Islet precursor cell (in vitro differentiated cells): ENCODE results near the gene PTPN1.
"Not testable (repeated sequence)": the region's sequence is repeated elsewhere in the genome, so short reads cannot be mapped to it uniquely, and the experiment has no call there.

ENCODE experiments used
- DNase-seq: peaks from one replicate; pipeline ENCODE4 v3.0.0-alpha.2; 2018

Gene PTPN1

DNA sequence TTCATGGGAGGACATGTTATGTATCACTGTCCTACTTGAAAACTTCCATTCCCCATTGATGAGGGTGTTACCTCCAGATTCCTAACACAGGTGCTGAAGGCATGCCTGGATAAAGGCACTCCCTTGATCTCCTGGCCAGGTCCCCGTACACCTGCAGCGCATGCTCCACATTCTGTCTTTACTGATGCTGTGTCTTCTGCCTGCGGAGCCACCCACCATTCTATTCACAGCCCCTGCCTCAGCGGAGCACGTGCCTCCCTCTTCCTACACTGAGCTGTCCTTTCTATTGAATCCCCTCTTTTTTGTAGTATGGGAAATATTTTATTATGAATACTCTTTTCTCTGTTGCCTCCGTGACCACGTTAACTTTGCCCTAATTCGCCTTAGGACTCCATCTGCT, 25.0 kb downstream of the PTPN1 start:
- DNase-seq = no peak

DNA sequence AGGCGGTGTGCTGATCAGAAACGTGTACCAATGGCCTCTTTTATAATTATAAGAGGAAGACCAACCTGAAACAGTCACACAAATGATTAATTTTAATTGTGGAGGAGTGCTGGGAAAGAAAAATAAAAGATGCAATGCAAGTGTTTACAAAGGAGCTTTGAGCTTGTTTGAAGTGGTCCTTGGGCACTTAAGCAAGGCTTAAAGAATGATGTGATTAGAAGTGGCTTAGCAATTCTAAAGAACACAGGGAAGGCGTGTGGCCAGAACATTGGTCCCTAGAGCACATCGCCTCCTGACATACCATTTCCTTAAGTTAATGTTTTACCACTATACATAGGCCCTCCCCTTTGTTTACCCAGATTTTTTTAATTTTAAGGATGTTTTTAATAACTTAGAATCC, 26.1 kb downstream of the PTPN1 start:
- DNase-seq = no peak

DNA sequence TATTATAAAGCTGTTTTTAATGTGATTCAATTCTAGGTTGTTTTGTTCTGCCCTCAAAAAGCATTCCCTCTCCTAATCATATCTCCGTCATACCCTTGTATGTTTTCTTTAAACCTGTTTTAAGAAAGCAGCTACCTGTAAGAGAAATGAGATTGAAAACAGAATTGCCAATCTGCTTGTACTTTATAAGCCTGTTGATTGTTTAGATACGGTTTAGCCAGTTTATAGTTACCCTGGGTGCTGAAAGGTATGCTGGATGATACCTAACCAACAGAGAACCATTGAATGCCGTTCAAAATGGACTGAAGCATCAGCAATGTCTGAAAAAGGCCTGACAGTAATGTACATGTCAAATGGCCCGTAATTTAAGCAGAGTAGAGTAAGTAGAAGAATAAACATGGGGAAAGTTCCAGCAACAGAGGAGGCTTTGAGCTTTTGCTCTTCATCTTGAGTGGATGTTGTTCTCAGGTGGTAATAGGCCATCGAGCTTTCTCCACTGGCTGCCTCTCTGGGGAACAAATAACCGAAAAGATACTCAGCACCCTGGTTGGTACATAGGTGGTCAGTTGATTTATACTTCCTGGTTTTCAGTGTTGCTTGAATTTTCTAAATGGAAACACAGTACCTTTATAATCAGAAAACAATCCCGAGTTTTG, 27.5 kb downstream of the PTPN1 start:
- no peak for DNase-seq

DNA sequence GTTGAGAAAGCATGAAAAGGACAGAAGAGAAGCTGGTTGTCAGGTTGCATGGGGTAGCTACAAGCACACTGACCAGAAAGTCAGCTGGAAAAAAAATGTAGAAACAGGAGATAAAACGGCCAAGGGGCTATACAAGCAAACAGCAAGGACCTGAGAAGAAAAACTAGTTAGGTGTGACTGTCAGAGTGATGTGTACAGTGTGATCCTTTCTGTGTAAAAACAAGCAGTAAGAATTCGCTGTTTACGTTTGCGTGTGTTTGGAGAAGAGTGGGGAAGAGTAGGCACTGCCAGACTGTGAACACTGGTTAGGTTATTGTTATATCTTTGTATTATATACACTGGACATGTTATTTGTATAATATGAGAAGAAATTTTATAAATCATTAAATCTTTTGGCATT, 28.1 kb downstream of the PTPN1 start:
- DNase-seq = no peak

DNA sequence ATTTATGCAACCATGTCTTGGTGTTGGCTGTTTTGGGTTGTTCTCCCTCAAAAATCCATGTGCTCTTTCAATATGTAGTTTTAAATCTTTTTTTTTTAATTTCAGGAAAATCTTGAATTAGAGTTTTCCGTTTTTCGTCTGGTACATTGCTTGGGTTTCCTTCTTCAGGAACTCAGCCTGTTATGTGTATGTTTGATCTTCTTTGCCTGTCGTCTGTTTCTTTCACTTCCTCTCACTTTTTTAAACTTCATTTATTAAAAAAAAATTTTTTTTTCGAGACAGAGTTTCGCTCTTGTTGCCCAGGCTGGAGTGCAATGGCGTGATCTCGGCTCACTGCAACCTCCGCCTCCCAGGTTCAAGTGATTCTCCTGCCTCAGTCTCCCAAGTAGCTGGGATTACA, 29.6 kb downstream of the PTPN1 start:
- not testable (repeated sequence) for DNase-seq

DNA sequence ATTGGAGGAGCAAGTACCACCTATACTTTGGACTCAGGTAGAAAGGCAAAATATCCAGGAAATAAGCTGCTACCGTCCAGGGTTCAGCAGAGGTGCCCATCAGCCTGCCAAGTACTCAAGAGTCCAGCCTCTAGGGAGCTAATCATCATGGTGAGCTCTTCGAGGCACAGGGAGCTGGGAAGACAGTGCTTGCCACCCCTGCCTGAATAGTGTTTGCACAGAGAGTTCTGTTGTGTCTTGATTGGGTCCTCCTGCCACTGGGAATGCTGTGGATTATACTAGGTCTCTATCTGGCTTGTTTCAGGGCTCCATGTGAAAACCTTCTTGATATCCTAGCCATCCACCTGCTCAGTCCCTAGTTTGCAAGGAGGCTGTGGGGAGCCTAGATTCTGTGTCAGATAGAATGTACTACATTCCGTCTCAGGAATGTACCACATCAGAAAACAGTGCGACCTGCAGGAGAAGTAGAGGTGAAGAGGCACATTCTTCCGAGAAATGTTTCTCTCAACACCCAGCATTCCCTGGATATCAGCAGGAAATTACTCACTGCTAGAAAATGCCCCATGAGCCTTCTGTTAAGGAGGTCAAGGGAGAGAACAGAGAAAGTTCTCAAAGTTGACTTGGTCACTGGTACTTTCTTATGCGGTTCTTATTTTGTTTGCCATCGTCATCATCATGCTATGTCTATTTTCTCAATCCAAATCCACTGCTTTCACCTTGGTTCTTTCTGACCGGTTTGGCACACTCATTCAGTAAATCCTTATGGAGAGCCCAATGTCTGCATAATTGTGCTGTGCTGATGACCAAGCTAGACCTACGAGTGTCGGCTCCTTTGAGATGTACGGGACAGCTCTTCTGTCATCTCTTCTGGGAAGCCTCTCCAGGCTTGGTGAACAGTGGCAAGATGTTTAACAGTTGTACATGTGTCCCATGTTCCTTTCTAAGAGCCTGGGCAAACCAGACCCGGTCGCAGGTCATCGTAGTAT, 30.7 kb downstream of the PTPN1 start:
- peak; percentile 93 for DNase-seq

DNA sequence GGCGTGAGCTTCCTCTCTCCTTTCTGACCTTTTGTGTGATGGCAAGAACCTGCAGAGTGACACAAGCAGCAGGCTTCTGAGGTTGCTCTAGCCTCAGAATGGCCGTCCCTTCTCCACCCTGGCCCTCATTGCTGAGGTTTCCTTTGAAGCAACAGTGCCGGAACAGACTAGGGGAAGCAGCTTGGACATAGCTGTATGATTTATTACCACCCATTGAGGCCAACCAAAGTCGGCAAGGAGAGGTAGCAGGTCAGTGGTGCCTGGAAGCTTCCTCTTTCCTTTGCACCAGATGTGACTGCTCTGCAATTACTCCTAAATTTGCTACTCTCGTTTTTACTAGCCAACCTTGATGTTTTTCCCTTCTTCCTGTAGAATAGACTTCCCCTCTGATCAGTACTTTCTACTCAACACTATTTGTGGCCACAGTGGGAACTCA, 31.4 kb downstream of the PTPN1 start:
- no peak for DNase-seq

DNA sequence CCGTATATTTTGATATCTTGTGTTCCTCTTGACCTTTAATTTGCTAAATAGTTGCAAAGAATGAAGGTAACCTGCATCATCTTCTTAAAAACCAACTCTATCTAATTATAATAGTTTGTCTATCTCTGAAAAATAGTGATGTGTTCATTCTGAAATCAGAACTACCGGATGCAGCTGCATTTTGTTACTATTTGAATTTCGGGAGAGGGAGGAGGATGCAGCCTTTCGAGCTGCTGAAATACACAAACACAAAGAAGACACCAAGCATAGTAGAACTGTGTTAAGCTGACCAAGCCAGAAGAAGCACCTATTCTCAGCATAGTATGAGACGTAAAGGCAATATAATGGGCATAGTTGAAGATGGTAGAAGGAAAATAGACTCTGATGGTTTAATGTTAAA, 33.1 kb downstream of the PTPN1 start:
- DNase-seq = no peak

DNA sequence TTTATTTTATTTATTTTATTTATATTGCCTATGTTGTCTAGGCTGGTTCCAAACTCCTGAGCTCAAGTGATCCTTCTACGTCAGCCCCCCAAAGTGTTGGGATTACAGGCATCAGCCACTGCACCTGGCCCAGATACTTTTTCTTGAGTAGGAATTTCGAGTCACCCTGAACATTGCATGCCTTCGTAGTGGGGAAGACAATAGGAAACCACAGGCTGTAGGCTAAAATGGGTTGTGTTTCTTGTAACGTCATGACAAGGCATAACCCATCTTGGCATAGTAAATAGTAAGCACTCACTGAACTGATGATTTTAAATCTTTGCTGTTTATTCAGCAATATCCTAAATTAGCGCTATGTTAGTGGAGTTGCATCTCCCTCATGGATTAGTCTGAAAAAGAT, 34.9 kb downstream of the PTPN1 start:
- no peak for DNase-seq

DNA sequence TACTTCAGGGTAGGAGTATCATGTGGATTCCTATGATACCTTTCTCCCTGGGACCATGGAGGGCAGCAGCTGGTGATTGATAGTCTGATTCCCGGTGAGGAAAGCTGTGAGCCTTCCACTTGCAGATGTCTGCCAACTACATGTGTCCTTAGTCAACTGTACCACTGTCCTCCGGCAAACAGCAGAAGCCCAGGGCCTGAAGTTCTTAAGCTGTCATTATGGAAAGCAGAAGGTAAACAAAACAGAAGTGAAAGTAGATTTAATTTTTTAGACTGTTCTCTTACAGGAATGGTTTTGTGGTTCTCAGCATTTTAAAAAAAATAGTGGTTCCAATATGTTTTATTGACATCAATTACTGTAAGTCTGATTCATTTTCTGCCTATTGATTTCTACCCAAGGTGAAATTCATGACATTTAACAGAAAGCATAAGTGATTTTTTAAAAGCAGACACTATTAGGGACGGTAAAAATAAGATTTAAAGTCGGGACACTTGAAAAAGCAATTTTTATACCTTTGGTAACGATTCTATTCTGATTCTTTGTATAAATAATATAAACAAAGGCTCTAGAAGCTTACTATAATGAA, 36.6 kb downstream of the PTPN1 start:
- no peak for DNase-seq

DNA sequence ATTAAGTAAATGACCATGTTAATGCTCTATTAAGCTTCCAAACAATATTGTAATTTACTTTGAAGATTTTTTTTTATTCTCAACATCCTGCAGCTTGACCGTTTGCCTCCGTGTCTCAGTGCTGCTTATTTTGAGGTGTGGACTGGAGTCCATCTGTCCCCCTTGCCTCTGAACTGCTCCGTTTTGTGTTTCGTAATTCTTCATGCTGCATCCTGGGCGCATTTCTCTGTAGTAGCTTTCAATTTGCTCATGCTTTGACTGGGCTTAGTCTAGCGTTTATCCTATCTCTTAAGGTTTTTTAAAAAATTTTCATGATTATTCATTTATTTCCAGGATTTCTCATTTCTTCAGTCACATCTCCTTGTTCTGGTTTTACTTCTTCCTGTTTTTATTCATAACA, 37.8 kb downstream of the PTPN1 start:
- DNase-seq = no peak

DNA sequence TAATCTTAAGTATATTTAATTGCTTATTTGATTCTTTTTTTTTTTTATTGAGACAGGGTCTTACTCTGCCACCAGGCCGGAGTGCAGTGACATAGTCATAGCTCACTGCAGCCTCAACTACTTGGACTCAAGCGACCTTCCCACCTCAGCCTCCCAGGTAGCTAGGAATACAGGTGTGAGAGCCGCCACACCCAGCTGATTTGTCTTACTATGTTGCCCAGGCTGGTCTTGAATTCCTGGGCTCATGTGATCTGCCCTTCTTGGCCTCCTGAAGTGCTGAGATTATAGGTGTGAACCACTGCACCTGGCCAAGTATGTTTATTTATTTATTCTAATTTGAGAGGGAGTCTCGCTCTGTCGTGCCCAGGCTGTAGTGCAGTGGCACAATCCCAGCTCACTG, 38.2 kb downstream of the PTPN1 start:
- DNase-seq = no peak

DNA sequence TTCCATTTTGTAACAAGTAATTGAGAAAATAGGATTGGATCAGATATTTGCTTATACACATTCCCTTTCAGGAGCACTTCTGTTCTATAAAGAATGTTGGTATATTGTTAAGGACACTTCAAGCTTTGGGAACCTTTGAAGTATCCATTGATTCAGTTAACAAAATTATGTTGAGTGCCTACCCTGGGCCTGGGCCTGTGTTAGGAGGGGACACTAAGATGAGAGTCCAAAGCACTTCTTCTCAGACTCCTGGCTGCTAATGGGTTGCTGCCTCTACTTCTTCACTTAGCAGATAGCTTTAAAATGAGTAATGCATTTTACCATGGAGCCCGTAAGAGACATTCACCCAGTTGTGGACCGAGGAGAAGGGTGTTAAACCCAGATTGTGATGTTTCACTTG, 40.3 kb downstream of the PTPN1 start:
- no peak for DNase-seq

DNA sequence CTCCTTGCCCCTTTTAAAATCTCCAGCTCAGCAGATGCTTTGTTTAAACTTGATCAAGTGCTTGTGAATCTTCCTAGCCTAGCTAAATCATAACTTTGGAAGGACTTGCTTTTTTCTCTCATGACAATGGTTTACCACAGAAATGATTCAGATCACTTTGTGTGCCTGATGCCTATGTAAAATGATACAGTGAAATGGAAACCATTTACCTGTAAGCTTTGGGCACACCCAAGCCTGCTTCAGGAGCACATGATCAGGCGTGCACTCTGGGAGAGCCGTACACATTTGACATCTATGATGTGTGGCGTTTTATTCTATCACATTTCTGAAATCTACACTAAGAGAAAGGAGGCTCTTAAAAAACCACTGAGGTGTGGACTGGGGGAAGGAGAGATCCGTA, 41.1 kb downstream of the PTPN1 start:
- no peak for DNase-seq

DNA sequence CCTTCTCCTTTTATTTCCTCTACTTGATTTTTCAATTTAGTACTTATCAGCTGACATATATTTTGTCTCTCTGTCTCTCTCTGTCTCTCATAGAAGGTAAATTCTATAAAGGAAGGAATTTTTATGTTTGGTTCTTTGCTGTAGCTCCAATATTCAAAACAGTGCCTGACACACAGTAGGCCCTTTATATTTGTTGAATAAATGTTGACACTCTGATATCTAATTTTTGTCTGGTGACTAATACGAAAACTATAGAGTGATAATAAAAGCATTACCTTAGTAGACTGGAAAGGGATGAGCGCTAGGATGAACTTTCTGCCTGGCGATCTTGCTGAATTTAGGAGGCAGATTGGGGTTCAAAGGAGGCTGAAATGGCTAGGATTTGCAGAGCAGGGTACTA, 42.8 kb downstream of the PTPN1 start:
- no peak for DNase-seq

DNA sequence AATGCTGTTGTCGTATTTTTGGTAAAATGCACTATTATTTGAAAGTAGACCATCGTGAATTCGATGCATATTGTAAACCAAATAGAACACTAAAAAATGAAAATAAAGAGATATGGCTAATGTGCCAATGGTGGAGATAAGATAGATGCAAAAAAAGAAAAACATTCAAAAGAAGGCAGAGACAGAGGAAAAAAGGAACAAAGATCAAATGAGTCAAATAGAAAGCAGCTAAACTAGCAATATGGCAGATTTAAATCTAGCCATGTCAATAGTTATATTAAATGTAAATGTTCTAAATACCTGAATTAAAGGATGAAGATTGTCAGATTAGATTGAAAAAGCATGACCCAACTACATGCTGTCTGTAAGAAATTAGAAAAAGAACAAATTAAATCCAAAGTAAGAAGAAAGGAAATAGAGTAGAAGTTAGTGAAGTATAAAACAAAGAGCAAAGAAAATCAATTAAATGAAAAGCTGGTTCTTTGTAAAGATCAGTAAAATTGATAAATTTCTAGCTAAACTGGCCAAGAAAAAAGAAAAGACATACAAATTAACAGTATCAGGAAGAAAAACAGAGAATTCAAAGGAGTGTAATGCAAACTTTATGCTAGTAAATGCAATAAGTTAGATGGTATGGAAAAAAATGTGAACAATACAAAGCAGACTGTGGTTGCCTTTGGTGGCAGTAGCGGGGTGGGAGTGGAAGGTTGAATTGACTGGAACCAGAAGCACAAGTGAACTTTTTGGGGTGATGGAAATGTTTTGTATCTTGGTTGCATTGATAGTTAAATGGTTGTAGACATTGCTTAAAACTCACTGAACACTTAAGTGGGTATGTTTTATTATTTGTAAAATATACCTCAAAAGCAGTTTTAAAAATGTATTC, 44.8 kb downstream of the PTPN1 start:
- DNase-seq = no peak

DNA sequence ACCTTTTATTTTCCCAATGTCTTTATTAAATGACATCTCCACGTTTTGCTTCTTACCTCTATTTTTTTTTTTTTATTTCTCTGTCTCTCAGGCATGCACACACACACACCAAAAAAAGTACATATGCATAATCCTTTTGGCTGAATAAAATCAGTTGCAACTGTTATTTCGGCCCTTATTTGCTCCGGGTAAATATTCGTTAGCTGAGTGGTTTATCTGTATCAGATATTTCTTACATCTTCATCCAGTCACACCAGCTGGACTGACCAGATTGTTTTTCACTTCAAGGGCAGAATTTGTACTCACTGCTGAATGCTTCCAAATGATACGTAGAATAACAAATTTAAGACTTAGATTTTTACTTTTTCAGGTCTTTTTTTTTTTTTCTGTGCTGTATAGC, 45.5 kb downstream of the PTPN1 start:
- no peak for DNase-seq

DNA sequence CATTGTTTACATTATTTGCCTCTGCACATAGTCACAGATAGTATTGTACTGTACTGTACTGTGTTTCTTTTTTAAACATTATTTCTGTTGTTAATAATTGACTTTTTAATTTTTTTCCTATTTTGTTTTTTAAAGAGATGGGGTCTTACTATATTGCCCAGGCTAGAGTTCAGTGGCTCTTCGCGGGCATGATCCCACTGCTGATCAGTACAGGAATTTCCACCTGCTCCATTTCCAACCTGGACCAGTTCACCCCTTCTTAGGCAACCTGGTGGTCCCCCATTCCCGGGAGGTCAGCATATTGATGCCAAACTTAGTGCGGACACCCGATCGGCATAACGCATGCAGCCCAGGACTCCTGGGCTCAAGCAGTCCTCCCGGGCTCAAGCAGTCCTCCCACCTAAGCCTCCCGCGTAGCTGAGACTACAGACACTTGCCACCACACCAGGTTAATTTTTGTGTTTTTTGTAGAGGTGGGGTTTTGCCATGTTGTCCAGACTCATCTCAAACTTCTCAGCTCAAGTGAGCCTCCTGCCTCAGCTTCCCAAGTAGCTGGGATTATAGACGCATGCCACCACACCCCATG, 47.5 kb downstream of the PTPN1 start:
- no peak for DNase-seq

DNA sequence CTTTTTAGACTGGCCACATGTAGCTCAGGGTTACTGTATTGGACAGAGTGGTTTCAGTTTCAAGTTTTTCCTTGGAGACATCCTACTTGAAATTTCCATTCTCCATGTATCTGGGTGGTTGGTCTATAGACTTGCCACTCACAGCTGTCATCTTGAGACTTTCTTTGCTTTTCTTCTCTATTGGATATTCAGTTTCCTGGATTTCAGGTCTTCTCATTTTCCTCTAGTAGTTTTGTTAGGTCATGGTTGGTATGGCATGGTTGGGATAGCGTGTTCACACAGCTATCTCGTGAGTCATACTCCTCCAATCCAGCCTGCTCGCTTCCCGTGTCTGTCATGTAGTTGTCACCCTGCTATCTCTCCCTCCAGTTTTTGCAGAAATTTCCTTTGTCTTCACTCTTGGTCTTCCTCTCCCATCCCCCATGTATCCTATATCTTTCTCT, 48.3 kb downstream of the PTPN1 start:
- peak; percentile 74 for DNase-seq

DNA sequence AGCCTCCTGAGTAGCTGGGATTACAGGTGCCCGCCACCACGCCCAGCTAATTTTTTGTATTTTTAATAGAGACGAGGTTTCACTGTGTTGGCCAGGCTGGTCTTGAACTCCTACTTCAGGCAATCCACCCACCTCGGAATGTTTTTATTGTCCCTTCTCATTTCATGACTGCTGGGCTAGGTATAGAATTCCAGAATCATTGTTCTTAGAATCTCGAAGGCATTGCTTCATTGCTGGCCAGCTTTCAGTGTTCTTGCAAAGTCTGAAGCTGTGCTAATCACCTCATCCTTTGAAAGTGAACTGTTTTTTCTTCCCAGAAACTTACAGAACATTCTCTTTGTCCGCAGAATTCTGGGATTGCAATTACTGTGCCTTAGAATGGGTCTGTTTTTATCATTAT, 49.0 kb downstream of the PTPN1 start:
- DNase-seq = no peak

DNA sequence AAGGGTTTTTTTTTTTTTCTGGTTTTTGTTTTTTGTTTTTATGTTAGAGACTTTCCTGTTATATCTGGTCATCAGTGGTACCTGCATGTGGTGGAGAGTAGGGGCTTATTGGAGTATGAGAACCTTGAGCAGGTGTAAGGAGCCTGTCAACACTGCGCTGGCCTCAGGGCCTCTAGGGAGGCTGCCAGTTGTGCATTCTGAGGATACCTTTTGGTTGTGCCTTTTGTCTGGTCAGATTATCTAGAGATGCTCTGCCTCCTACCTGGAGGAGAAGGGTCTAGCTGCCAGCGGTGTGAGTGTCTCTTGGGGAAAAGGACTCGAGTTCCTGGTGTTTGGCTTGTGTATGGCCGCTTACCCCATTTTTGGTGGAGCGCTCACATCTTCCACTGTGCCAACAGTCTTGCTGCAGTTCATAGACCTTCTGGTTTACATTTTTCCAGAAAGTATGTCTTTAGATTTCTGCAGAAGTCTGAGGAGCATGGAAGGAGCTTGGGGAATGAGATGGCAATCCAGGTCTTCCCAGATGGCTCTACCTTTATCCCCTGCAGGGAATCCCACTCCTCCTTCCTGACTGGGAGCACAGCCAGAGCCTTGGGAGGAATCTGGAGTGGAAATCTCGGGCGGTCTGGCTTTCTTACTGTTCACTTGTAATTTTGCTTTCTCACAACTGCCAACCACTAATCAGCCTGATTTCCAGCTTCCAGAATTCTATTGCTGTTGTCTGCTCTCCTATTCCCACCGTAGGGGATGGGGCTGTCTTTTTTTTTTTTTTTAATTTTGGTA, 49.9 kb downstream of the PTPN1 start:
- no peak for DNase-seq

DNA sequence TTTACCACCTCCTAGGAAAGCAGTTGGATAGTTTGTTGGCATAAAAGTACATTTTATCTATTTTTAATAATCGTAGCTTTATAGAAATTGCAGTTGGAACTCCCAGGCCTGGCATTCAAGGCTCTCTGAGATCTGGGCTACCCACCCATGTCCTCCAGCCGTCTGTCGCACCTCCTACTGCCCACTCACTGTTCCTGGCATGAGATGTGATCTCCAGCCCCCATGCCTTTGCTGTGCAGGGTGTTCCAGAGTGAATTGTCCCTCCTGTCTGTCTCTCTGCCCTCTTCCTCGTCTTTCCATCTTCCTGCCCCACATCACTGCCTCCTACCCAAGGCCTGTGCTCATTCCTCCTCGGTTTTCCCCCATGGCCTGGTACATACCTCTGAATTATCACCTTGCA, 50.7 kb downstream of the PTPN1 start:
- no peak for DNase-seq
